ENCODE results near the gene CITED2.
"Not testable (repeated sequence)": the region's sequence is repeated elsewhere in the genome, so short reads cannot be mapped to it uniquely, and the experiment has no call there.

Gene CITED2

DNA sequence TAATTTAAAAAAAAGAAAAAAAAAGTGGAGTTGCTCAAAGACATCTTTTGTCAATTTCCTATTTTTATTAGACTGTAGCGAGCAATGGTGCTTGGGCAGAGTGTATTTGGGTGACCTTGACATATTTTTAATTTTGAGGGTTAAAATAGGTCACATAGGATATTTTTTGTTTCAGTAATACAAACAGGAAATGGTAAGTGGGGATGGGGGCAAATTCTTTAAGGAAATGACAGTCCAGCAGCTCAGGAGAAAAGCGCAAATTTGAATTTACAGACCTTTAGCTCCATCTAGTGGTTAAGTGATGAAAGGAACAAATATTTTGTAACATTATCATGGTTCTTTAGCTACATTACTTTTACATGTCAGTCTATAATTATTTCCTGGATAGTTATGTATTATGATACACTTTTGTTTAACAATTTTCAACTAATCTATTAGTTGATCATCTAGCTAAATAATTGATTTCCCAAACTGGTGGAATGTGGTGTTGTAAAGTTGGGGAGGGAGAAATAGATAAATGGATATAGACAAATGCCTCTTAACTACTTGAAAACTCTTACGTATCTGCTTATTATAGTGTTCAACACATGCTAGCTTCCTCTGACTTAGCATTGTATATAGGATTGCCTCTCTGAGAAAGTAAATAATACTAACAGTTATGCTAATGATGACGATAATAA, 10.0 kb downstream of the CITED2 start:
- no peak for DNase-seq

DNA sequence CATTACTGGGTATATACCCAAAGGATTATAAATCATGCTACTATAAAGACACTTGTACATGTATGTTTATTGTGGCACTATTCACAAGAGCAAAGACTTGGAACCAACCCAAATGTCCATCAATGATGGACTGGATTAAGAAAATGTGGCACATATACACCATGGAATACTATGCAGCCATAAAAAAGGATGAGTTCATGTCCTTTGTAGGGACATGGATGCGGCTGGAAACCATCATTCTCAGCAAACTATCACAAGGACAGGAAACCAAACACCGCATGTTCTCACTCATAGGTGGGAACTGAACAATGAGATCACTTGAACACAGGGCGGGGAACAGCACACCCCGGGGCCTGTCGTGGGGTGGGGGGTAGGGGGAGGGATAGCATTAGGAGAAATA, 10.7 kb downstream of the CITED2 start:
- DNase-seq, result not testable (repeated sequence)

DNA sequence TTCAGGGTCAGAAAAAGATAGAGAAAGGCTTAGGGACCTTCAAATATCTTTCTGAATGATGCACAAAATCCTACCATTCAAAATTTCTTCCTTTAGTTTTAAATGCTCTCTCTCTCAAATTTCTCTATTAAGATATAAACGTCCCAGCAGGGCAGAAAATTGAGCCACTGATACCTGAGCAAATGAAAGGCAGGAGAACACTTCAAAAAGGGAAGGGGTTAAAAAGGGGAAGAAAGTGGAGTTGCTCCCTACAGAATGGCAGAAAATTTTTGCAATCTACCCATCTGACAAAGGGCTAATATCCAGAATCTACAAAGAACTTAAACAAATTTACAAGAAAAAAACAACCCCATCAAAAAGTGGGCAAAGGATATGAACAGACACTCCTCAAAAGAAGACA, 11.3 kb downstream of the CITED2 start:
- not testable (repeated sequence) for DNase-seq

DNA sequence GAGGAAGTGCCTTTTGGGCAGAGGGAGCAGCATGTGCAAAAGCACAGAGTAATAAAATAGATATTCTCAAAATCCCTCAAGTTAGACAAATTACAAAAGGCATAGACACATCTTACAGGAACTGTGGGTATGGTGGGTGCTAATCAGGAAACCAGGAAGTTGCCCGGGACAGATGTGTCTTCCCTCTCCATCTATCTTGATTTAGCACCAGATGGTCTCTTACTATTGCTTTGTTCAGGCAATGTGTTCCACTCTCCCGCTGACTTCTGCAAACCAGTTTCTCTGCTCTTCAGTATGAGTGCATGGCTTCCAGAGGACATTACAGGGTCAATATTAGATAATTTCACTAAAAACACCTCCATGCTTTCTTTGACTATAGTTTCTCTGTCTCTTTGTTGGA, 13.2 kb downstream of the CITED2 start:
- no peak for DNase-seq

DNA sequence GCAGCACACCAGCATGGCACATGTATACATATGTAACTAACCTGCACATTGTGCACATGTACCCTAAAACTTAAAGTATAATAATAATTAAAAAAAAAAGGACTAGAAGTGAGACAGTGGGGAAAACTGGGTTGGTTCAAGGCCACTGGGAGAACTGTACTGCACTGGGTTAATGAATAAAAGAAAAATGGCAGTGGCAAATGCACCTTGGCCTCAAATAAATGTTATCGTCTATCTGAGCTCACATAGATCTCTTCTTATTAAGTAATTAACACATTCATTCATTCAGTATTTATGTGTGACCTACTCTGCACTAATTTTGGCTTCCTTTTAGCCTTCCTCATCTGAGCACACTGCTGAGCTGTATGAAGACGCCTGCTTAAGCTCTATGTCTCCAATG, 17.5 kb downstream of the CITED2 start:
- no peak for DNase-seq

DNA sequence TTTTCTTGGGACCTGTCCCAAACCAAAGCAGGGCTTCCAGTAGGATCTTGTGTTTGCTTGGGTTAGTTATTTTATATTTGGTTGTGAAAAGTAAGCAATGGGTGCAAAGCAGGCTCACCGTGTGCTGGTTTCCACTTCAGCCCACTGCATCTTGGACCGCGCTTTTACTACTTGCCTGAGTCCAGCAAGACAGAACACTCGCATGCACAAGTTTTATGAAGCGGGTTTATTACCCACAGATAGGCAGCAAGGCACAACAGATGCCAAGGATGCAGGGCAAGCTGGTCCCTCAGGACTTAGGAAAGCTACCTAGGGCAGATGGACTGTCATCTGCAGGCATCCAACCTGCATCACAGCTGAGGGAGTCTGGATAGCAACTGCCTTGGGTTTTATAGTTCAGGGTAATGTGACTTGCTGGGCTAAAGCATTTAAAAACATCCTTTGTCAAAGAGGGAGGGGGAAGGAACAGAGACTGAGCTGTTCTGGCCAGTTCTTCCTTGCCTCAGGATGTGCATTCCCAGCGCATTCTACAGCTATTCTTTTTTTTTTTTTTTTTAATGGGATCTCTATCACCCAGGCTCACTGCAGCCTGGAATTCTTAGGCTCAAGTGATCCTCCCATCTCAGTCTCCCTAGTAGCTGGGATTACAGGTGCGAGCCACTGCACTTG, 18.5 kb downstream of the CITED2 start:
- no peak for DNase-seq

DNA sequence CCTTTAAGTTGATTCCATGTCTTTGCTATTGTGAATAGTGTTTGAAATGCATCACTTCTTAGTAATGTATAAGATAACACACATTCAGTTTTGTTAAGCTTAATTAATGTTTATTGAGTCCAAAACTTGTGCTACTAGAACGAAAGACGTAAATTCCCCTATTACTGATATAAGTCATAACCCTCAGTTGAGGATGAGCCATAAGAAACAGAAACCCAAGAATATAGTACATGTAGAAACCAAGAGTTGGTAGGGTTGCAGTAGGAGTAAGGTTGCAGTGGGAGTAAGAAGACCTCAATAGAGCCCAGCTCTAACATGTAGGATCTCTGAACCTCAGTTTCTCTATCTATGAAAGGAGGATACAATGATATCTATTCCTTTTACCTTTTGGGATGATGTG, 19.3 kb downstream of the CITED2 start:
- DNase-seq, result no peak

DNA sequence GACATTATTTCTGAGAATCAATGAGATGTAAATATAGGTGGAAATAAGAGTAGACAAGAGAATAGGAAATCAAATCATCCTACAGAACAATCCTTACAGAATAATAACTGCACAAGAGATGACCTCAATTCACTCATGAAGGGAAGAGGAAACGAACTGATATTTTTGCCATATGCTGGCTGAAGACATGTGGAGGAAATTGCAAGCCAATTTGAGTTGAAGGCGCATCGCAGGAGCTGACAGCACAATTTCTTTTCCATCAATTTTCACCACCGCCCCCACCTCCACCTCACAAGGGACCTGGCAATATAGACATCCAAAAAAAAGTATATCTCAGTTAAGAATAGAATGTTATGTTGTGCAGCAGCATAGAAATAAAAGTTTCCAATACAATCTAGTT, 20.3 kb downstream of the CITED2 start:
- no peak for DNase-seq

DNA sequence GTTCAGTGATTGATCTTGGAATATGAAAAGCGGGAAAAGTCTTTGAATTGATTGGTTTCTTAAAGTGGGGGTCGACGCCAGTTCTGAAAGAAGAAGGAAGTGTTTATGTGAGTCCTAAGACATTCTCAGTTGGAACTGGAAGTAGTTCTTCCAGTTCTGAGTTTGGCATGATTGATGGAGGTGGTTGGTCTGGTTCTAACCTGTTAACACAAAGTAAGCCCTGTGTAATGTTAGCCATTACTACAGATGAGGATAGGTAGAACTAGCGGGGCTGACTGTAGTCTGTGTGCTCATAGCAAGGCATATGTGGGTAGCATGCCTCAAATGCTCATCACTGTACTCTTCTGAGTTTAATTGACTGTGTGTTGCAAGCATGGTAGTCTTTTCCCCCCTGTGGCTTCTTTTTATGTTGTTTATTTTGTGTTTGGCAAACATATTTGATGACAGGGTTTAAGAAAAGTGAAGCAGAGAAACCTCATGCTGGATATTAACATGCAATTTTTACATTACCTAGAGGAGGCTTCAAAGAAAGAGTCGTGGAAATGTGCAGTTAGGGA, 24.9 kb downstream of the CITED2 start:
- no peak for DNase-seq

DNA sequence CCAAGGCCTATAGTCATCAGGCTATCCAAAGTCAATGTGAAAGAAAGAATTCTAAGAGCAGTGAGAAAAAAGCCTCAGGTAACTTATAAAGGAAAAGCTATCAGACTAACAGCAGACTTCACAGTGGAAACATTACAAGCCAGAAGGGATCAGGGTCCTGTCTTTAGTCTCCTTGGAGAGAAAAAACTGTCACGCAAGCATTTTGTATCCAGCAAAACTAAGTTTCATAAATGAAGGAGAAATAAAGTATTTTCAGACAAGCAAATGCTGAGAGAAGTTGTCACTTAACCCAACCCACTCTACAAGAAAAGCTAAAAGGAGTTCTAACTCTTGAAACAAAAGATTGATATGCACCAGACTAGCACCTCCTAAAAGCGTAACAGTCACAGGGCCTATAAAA, 28.1 kb downstream of the CITED2 start:
- DNase-seq, result no peak

DNA sequence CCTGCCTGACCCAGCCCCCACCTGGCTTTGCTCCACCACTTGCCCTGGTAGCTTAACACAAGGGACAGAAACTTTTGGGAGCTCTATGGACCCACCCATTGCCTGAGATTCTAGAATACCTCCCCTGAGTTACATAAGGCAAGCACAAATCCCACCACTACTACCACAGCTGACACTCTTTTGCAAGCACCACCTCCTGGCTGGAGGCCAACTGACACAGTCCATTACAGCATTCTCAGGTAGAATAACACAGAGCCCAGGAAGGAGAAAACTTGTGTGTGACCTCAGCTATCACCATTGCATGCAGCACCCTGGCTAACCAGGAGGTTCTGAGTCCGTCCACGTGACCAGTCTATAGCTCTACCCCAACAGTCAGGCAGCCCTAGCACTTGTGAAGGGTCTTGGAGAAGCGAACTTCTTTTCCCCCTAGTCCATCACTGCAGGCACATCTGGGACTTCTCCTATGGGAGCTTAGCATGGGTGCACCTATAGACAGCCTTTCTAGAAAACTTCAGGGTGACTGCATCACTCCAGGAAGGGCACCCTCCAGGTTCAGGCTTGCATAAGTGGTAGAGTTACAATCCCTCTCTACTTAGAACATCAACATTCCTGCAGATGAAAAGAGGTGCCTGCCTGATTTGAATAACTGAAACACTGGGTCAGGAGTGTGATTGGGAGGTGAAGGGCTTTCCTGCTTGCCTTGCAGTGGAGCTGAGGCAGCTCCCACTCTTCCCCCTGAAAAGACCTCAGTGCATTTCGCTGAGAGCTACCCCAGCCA, 30.1 kb downstream of the CITED2 start:
- DNase-seq, result no peak

DNA sequence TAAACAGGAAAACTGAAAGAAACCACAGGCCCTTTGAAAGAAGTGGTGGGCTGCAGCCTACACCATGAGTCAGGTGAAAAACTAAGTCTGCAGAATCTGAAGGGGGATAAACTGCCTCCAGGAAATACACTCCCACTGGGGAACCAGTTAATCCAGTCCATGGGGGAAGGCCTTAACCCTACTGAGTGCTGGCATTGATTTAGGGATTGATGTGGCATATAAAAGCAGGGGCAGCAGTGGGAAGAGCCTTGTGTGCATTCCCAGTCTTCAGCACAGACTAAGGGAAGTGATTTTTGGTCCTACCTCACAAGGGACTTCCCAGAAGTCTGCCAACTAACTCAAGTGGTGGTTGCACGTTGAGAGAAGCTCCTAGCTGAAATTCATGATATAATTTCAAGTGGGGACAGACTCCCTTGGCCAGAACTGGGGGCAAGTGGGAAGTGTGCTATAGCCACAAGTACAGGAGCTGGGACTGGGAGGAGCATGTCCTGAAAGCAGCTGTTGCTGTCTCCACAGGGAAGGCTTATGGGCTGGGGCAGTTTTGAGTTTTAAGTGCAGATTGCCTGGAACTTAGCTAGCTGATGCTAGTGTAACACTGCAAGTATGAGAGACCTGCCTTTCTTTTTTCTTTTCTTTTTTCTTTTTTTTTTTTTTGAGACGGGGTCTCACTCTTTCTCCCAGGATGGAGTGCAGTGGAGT, 31.2 kb downstream of the CITED2 start:
- no peak for DNase-seq

DNA sequence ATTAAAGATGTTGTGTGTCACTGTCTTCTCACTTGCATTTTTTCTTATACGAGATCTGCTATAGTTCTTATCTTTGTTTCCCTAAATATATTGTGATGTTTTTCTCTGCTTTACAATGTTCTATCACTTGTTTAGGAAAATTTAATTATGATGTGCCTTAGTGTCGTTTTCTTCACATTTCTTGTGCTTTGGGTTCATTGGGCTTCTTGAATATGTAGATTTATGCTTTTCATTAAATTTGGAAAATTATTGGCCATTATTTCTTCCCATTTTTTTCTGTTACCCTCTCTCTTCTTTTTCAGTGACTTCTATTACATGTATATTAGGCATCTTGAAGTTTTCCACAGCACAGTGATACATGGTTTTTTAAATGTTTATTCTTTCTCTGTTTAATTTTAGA, 33.4 kb downstream of the CITED2 start:
- no peak for DNase-seq

DNA sequence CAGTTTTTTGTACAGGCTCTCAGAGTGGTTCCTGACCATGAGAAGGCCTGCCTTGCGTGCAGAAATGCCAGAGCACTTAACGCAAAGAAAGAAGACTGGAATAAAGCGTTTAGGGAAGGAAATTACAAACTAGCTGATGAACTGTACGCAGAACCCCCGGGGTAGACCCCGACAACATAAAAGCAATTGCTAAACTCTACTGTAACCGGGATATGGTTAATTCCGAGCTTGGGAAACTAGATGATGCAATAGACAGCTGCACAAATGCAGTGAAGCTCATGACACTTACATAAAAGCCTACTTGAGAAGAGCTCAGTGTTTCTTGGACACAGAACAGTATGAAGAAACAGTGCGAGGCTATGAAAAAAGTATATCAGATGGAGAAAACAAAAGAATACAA, 35.7 kb downstream of the CITED2 start:
- no peak for DNase-seq

DNA sequence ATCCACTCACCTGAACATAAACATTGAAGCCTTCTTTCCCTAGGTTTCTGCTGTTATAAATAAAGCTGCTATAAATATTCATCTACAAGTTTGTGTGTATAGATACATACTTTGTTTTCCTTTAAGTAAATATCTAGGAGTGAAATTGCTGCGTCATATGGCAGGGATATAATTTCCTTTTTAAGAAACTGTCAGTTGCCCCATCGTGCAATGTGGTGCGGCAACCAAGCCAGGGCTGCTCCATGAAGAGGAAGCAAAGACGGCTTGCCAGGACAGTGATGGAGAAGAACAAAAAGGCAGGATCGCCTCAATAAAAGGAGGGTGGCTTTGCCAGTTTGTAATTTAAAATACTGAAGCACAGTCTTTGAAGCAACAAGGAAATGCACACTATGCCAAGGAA, 36.6 kb downstream of the CITED2 start:
- DNase-seq, result no peak

DNA sequence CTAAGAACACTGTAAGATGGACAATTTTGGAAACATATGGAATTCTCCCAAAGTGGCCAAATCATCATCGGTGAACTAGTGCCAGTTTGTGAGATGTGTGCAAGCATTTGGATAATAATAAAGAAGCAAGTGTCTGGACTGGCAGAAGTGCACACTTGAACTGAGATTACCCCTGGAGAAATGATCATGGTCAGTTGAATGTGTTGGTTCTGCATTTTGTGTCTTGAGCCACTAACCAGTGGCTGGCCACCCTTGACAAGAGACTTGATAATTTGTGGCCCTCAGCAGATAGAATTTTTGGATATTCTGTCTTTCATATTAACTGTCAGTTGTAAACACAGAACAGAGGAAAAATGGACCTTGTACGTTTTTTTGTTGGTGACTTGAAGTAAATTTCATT, 37.4 kb downstream of the CITED2 start:
- no peak for DNase-seq

DNA sequence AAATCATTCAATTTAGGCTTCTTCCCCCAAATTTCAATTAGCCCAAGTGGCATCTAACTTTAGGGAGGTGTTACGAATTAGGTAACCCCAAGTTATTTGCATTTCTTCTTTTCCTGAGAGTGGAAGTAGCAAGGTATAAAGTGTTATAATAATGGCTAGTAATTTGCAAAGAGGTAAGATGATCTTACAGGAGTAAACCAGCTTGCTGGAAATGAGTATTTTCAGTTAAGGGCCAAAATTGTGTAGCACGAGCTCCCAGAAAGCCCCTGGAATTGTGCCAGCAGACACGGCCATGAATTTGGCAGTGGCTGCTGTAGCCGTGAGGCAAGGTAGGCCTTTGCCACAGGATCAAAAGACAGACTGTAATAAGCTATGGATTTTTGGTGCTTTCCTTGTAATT, 38.0 kb downstream of the CITED2 start:
- no peak for DNase-seq

DNA sequence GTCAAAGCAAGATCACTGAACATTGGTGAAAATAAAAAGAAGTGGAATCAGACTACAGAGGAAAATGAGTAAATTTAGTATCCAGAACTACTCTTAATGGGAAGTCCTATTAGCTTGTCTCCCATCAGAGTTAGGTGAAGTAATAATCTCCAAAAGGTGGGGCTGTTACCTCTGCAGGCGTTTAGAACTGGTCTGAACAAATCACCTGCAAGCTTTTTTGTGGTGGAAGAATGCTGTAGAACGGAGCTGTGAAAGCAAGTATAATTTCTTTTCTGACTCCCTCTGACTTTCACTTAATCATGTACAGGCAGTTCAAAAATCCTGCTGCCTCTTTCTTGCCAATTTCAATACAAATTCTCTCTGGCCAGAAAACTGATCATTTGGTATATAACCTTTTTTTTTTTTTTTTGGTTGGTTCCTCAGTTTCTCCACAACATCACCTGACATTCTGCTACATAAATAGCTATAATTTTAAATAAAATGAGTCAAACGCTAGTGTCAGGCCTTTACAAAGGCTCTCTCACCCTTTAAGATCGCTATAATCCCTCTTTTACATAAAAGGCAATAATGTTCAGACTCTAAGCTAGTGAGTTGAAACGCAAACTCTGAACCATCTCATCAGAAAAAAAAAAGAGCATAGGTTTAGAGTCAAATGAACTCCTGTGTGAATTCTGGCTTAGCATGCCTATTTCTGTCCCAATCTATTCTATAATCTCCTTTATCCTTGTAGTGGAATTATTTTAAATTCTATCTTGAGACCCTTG, 38.8 kb downstream of the CITED2 start:
- no peak for DNase-seq

DNA sequence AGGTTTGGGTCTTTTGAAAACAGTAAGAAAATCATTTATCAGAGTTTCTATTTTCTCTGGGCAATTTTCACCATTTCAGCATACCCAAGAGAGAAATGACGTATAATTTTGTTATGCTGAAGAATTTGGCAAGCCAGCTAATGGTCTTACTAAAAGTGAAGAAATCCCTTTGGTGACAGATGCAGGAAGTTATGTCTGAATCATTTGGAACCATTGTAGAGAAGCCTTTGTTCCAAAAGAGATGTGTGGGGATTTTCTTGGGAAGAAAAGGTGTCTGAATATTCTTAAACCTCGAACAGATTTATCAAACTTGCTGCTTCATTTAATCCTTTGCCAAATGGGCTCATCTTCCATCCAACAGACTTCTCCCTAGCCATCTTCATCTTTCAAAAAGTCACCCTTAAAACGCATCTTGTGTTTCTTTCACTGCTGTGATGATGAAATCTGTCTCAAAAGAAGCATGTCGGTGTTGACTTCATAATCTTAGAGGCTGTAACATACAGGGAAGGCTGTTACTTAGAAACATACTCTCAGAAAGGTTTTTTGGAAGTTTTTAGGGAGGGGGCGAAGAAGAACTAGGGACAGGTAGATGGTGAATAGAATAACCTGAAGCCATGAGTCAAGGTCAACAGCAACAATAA, 39.5 kb downstream of the CITED2 start:
- no peak for DNase-seq

DNA sequence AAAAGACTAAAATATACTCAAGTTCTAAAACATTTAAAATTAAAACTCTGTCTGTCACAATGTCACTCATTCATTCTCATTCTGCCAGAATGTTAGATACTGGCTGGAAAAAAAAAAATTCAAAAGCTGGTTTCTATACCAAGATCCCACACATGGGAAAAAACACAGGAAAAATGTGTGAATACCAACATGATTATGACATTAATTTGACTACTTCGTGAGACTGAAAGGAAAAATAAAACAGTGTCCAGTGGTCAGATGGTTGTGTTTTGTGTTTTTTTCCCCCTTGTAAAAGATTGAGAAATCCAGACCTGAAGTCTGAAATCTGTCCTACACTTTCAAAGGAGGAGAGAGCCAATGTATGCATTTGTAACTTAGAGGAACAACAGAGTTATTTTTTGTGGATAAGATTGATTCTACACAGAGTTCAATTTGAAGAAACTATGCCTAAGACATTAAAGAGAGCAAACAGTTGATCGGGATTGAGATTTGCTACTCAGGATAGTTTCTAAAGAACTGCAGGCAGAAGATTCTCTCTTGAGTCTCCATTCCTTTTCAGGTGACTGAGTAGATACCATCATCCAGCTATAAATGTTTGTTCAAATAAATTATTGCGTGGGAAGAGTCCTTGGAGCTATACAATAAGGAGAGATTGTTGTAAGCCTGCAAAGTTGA, 43.5 kb downstream of the CITED2 start:
- no peak for DNase-seq

DNA sequence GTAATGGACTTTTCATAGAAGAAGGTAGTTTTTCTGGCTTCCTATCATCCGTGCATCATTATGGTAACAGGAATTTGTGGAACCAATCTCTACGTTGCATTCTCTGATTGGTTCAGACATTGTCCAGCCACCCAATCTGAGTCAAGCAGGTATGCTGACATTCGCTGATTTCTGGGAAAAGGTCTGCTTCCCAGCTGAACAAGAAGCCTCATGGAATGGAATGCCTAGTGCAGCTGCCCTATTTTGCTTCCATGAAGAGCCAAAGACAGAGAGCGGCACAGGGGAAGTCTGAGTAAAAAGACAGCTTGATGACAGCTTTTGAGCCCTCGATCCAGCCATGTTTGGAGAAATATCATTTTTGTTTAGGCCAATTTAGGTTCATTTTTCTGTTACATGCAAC, 44.1 kb downstream of the CITED2 start:
- DNase-seq, result no peak
